ENCODE results near the gene DDR2.
"Not testable (repeated sequence)": the region's sequence is repeated elsewhere in the genome, so short reads cannot be mapped to it uniquely, and the experiment has no call there.

Gene DDR2

GRCh38 chr1:162774007-162774406 is 141.7 kb downstream of the DDR2 start:
- Histone ChIP-seq H3K79me2 (ENCODE audit: low read length) (no peaks in the 10 kb centered on the region), H3K9ac (ENCODE audit: low read length) (no peak overlapping the region), H3K36me3 (replicated peaks; ENCODE audit: insufficient read depth, low read length) (no peaks in the 10 kb centered on the region), H3K9me2 (replicated peaks; ENCODE audit: insufficient read depth, low read length) (no peaks in the 10 kb centered on the region), H3F3A (ENCODE audit: insufficient read depth, low read length) (no peaks in the 10 kb centered on the region), H2AFZ (ENCODE audit: low read length) (no peak overlapping the region), H4K20me1 (ENCODE audit: insufficient read depth, low read length) (no peaks in the 10 kb centered on the region), H3K4me1 (ENCODE audit: low read length) (no peaks in the 10 kb centered on the region), H3K4me3 (ENCODE audit: low read length) (no peak overlapping the region), H3K27me3 (replicated peaks; ENCODE audit: insufficient read depth, low read length) (no peaks in the 10 kb centered on the region), H3K4me2 (ENCODE audit: low read depth, low read length) (no peak overlapping the region), H3K9me3 (replicated peaks; ENCODE audit: insufficient read depth, low read length) (no peaks in the 10 kb centered on the region), H3K27ac (ENCODE audit: low read length) (no peak overlapping the region)
- DNase-seq = no peak
- no peak for TF ChIP-seq EZH2phosphoT487 (IDR thresholded peaks at IDR 0.05; ENCODE audit: low read length)
- no peak for TF ChIP-seq EZH2 (optimal IDR thresholded peaks at IDR 0.05; ENCODE audit: low read depth, low read length)
- TF ChIP-seq CTCF (IDR thresholded peaks at IDR 0.05; ENCODE audit: low read length) = no peak

- TF ChIP-seq EZH2 (optimal IDR thresholded peaks at IDR 0.05; ENCODE audit: low read depth, low read length) (no peak), CTCF (IDR thresholded peaks at IDR 0.05; ENCODE audit: low read length) (no peak), EZH2phosphoT487 (IDR thresholded peaks at IDR 0.05; ENCODE audit: low read length) (no peak)
Observed at GRCh38 chr1:162779043-162779442, 146.8 kb downstream of the DDR2 start.

GRCh38 chr1:162782671-162783070 is 150.4 kb downstream of the DDR2 start:
- H3K4me3 ChIP-seq (ENCODE audit: low read length) = no peak overlapping the region
- H4K20me1 ChIP-seq (ENCODE audit: insufficient read depth, low read length) = no peaks in the 10 kb centered on the region
- no peaks in the 10 kb centered on the region for H3K79me2 ChIP-seq (ENCODE audit: low read length)
- H3K4me2 ChIP-seq (ENCODE audit: low read depth, low read length) = no peak overlapping the region
- DNase-seq = no peak
- no peaks in the 10 kb centered on the region for H3K9me3 ChIP-seq (replicated peaks; ENCODE audit: insufficient read depth, low read length)
- H3K9me2 ChIP-seq (replicated peaks; ENCODE audit: insufficient read depth, low read length) = no peaks in the 10 kb centered on the region
- TF ChIP-seq EZH2phosphoT487 (IDR thresholded peaks at IDR 0.05; ENCODE audit: low read length) (no peak), CTCF (IDR thresholded peaks at IDR 0.05; ENCODE audit: low read length) (no peak), EZH2 (optimal IDR thresholded peaks at IDR 0.05; ENCODE audit: low read depth, low read length) (no peak)
- no peak overlapping the region for H3K9ac ChIP-seq (ENCODE audit: low read length)
- H3K4me1 ChIP-seq (ENCODE audit: low read length) = no peaks in the 10 kb centered on the region
- no peak overlapping the region for H2AFZ ChIP-seq (ENCODE audit: low read length)
- no peak overlapping the region for H3K27ac ChIP-seq (ENCODE audit: low read length)
- H3K36me3 ChIP-seq (replicated peaks; ENCODE audit: insufficient read depth, low read length) = no peaks in the 10 kb centered on the region
- H3F3A ChIP-seq (ENCODE audit: insufficient read depth, low read length) = no peaks in the 10 kb centered on the region
- H3K27me3 ChIP-seq (replicated peaks; ENCODE audit: insufficient read depth, low read length) = no peaks in the 10 kb centered on the region

More at GRCh38 chr1:162779043-162779442, 146.8 kb downstream of the DDR2 start:
- no peaks in the 10 kb centered on the region for H3K27me3 ChIP-seq (replicated peaks; ENCODE audit: insufficient read depth, low read length)
- no peak overlapping the region for H2AFZ ChIP-seq (ENCODE audit: low read length)
- H3K4me2 ChIP-seq (ENCODE audit: low read depth, low read length) = no peak overlapping the region
- H3K9me2 ChIP-seq (replicated peaks; ENCODE audit: insufficient read depth, low read length) = no peaks in the 10 kb centered on the region
- no peaks in the 10 kb centered on the region for H3K9me3 ChIP-seq (replicated peaks; ENCODE audit: insufficient read depth, low read length)
- no peak overlapping the region for H3K4me3 ChIP-seq (ENCODE audit: low read length)
- no peaks in the 10 kb centered on the region for H3K36me3 ChIP-seq (replicated peaks; ENCODE audit: insufficient read depth, low read length)
- no peak overlapping the region for H3K27ac ChIP-seq (ENCODE audit: low read length)
- no peaks in the 10 kb centered on the region for H3K79me2 ChIP-seq (ENCODE audit: low read length)
- no peaks in the 10 kb centered on the region for H3F3A ChIP-seq (ENCODE audit: insufficient read depth, low read length)
- DNase-seq = no peak
- no peaks in the 10 kb centered on the region for H4K20me1 ChIP-seq (ENCODE audit: insufficient read depth, low read length)
- H3K9ac ChIP-seq (ENCODE audit: low read length) = no peak overlapping the region
- H3K4me1 ChIP-seq (ENCODE audit: low read length) = no peaks in the 10 kb centered on the region

- H3K27me3 ChIP-seq (replicated peaks; ENCODE audit: insufficient read depth, low read length); H3F3A ChIP-seq (ENCODE audit: insufficient read depth, low read length); H3K9me3 ChIP-seq (replicated peaks; ENCODE audit: insufficient read depth, low read length); H3K4me1 ChIP-seq (ENCODE audit: low read length); H3K36me3 ChIP-seq (replicated peaks; ENCODE audit: insufficient read depth, low read length); H3K27ac ChIP-seq (ENCODE audit: low read length); H3K9me2 ChIP-seq (replicated peaks; ENCODE audit: insufficient read depth, low read length); H2AFZ ChIP-seq (ENCODE audit: low read length); H3K4me3 ChIP-seq (ENCODE audit: low read length); H3K4me2 ChIP-seq (ENCODE audit: low read depth, low read length); H3K79me2 ChIP-seq (ENCODE audit: low read length); H3K9ac ChIP-seq (ENCODE audit: low read length); DNase-seq; H4K20me1 ChIP-seq (ENCODE audit: insufficient read depth, low read length): not testable (repeated sequence)
Observed at GRCh38 chr1:162784926-162785325, 152.7 kb downstream of the DDR2 start.

GRCh38 chr1:162788783-162789182 is 156.5 kb downstream of the DDR2 start:
- H3F3A ChIP-seq (ENCODE audit: insufficient read depth, low read length); H3K9me2 ChIP-seq (replicated peaks; ENCODE audit: insufficient read depth, low read length); DNase-seq; H3K9me3 ChIP-seq (replicated peaks; ENCODE audit: insufficient read depth, low read length); H3K4me2 ChIP-seq (ENCODE audit: low read depth, low read length); H2AFZ ChIP-seq (ENCODE audit: low read length); H3K27ac ChIP-seq (ENCODE audit: low read length); H3K4me1 ChIP-seq (ENCODE audit: low read length); H3K4me3 ChIP-seq (ENCODE audit: low read length); H3K9ac ChIP-seq (ENCODE audit: low read length); H3K36me3 ChIP-seq (replicated peaks; ENCODE audit: insufficient read depth, low read length); H4K20me1 ChIP-seq (ENCODE audit: insufficient read depth, low read length); H3K27me3 ChIP-seq (replicated peaks; ENCODE audit: insufficient read depth, low read length): not testable (repeated sequence)
- peaks cover 12% of the 10 kb centered on the region for H3K79me2 ChIP-seq (ENCODE audit: low read length)
